Smooth muscle cell (in vitro differentiated cells): ENCODE results near the gene THADA. TPM values are rescaled to one million over a fixed set of nuclear protein-coding genes. Genes with fewer than 3 reads are reported as not detected.

Experiments
- DNase-seq: peaks from one replicate; lab custom pipeline; 2025; ENCODE audit not compliant: unreplicated experiment; lab: John Stamatoyannopoulos, UW
- H2AFZ ChIP-seq: fragments of 200-600 bp; sonication (generic); 2 replicates; pipeline ENCODE4 v1.6.0; 2016; ENCODE audit warnings: antibody characterized with exemption, low read depth, mild to moderate bottlenecking
- H3F3A ChIP-seq: fragments of 200-600 bp; sonication (generic); 2 replicates; pipeline ENCODE4 v1.6.0; 2017; ENCODE audit warnings: antibody characterized with exemption, low read depth
- H3K27ac ChIP-seq: fragments of 200-600 bp; sonication (generic); 2 replicates; pipeline ENCODE4 v1.5.1; 2016; ENCODE audit warnings: low read depth, mild to moderate bottlenecking
- H3K27me3 ChIP-seq: fragments of 200-600 bp; sonication (generic); 2 replicates; pipeline ENCODE4 v1.6.1; 2016; ENCODE audit warnings: low read depth, mild to moderate bottlenecking
- H3K36me3 ChIP-seq: fragments of 200-600 bp; sonication (generic); 2 replicates; pipeline ENCODE4 v1.5.1; 2016; ENCODE audit warnings: low read depth
- H3K4me1 ChIP-seq: fragments of 200-600 bp; sonication (generic); 2 replicates; pipeline ENCODE4 v1.5.1; 2016; ENCODE audit warnings: low read depth
- H3K4me2 ChIP-seq: fragments of 200-600 bp; sonication (generic); 2 replicates; pipeline ENCODE4 v1.6.0; 2016; ENCODE audit warnings: mild to moderate bottlenecking
- H3K4me3 ChIP-seq: fragments of 200-600 bp; sonication (generic); 2 replicates; pipeline ENCODE4 v1.5.1; 2016; ENCODE audit warnings: mild to moderate bottlenecking
- H3K79me2 ChIP-seq: fragments of 200-600 bp; sonication (generic); 2 replicates; pipeline ENCODE4 v1.6.0; 2016; ENCODE audit warnings: low read depth, mild to moderate bottlenecking
- H3K9ac ChIP-seq: fragments of 200-600 bp; sonication (generic); 2 replicates; pipeline ENCODE4 v1.6.0; 2016; ENCODE audit warnings: low read depth
- H3K9me3 ChIP-seq: fragments of 200-600 bp; sonication (generic); replicated peaks from 2 replicates; pipeline ENCODE4 v1.5.1; 2016; ENCODE audit warnings: low read depth
- H4K20me1 ChIP-seq: fragments of 200-600 bp; sonication (generic); 2 replicates; pipeline ENCODE4 v1.6.0; 2016; ENCODE audit warnings: low read depth
- WGBS: methylation state at CpG from one replicate; pipeline ENCODE4 v1.1.7; 2016; ENCODE audit warnings: low lambda C conversion rate; 5-methylcytosine and 5-hydroxymethylcytosine counted together
- polyA plus RNA-seq: library from polyadenylated mRNA; unstranded; fragments of >200 nt; fragmentation: Nextera tagmentation; extraction: Ambion mirVana; gene quantifications from 2 replicates; pipeline ENCODE4 v1.2.1, GENCODE V29; 2016
- total RNA-seq: library from RNA; depleted of rRNA; stranded (reverse); fragments of >200 nt; gene quantifications from 2 replicates; pipeline ENCODE4 v1.2.3, GENCODE V29; 2014
- TF ChIP-seq, protein P1 (sequence below): fragments of 200-600 bp; sonication (generic); IDR thresholded peaks from 2 replicates; pipeline ENCODE4 v1.5.1; 2017; ENCODE audit warnings: borderline replicate concordance, mild to moderate bottlenecking, antibody characterized with exemption; ENCODE audit not compliant: insufficient read depth, poor library complexity, severe bottlenecking

The THADA gene
- total and polyA plus RNA-seq, 2 experiments from 2014 or later, result 11.3 to 20.9 TPM

DNA sequence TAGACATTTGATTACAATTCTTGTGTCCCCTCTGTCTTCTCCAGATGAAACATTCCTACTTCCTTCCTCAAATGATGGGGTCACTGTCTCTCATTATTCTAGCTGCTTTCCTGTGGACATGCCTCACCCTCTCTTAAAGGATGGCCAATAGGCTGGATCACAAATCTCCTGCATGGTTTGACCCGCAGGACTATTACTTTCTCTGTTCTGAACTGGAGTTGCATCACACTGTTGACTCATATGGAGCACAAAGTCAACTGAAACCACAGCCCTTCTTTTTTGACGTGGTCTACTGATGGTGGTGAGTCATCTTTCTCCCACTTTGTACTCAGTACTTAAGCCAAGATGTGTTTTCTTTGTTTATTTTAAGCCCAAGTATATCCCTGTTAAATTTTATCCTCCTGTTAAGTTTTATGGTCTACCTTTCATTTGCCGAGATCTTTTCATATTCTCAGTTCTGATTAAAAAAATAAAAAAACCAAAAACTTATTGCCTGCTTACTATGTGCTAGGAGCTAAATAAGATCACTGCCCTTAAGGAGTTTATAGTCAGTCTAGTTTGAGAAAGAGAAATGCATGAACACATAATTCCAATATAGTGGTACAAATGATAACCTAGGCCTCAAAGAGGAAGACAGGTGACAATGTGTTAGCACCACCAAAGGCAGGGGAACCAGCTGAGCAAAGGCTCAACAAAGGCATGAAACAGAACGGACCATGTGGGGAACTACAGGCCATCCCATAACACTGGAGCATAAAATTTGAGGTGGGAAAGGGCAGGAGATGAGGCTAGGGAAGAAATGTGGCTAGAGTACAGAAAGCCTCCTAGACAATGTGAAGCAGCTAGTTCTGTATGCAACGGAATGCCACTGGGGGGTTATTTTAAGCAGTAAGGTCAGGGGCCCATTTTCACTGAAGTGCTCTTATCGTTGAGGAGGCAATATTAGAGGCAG is 301.8 kb downstream of the THADA start:
- Histone ChIP-seq H3K4me1 (peaks cover 8% of the 10 kb centered on the region), H3K27ac (peak overlapping the region; percentile 92), H2AFZ (no peak overlapping the region), H3K79me2 (no peaks in the 10 kb centered on the region), H3F3A (peaks cover 10% of the 10 kb centered on the region), H3K4me2 (peak overlapping the region; percentile 35), H3K36me3 (no peaks in the 10 kb centered on the region), H3K4me3 (no peak overlapping the region), H3K9ac (peak overlapping the region; percentile 64), H3K27me3 (no peaks in the 10 kb centered on the region), H3K9me3 (no peaks in the 10 kb centered on the region), H4K20me1 (no peaks in the 10 kb centered on the region)
- no peak for DNase-seq
- 39% methylated on average over 6 of the region's 6 CpGs for WGBS
- TF ChIP-seq, protein P1, sequence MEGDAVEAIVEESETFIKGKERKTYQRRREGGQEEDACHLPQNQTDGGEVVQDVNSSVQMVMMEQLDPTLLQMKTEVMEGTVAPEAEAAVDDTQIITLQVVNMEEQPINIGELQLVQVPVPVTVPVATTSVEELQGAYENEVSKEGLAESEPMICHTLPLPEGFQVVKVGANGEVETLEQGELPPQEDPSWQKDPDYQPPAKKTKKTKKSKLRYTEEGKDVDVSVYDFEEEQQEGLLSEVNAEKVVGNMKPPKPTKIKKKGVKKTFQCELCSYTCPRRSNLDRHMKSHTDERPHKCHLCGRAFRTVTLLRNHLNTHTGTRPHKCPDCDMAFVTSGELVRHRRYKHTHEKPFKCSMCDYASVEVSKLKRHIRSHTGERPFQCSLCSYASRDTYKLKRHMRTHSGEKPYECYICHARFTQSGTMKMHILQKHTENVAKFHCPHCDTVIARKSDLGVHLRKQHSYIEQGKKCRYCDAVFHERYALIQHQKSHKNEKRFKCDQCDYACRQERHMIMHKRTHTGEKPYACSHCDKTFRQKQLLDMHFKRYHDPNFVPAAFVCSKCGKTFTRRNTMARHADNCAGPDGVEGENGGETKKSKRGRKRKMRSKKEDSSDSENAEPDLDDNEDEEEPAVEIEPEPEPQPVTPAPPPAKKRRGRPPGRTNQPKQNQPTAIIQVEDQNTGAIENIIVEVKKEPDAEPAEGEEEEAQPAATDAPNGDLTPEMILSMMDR, result no peak

DNA sequence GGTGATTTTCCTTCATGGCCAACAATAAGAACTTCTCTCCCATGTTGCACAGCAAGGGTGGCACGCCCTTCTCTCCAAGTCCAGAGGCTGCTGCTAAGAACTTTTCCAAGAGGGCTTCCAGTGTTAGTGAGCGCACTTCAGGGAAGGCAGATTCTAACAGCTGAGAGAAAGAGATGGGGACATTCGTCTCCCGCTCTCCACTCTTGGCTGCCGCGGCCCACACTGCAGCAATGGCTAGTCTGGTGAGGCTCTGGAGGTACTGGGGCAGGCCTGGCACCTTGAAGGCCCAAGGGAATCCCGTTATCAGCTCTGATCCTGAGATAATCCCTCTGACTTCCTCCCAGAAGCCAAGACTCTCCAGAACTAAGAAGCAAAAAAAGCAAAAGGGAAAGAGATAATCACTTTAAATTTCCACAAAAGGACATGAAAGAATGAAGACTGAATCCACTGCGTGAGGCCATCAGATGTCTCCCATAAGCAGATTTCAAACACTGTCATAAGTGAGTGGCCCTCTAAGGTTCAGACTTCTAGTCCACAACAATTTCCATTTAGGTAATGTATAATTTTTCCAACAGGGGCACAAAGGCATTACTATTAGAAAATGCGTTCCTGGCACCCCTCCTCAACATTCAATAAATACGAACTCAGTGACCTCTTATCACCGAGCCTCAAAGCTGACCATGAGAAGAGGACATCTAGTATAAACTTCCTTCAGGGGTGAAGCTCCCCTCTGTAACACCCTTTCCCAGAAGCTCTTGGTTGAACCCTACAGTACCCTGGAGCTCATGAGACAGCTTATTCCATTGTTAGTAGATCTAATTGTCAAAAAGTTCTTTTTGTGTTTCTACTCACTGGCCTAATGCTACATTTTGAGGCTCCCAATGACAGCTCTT is 302.7 kb downstream of the THADA start:
- Histone ChIP-seq H3K4me3 (no peak overlapping the region), H2AFZ (no peak overlapping the region), H3K27ac (peak overlapping the region; percentile 92), H3K4me2 (peak overlapping the region; percentile 32), H4K20me1 (no peaks in the 10 kb centered on the region), H3K27me3 (no peaks in the 10 kb centered on the region), H3F3A (peaks cover 10% of the 10 kb centered on the region), H3K9ac (peak overlapping the region; percentile 37), H3K79me2 (no peaks in the 10 kb centered on the region), H3K9me3 (no peaks in the 10 kb centered on the region), H3K4me1 (peaks cover 8% of the 10 kb centered on the region), H3K36me3 (no peaks in the 10 kb centered on the region)
- DNase-seq, result no peak
- TF ChIP-seq, protein P1, result no peak
- whole genome bisulfite sequencing, result 60% methylated on average over 11 of the region's 11 CpGs

DNA sequence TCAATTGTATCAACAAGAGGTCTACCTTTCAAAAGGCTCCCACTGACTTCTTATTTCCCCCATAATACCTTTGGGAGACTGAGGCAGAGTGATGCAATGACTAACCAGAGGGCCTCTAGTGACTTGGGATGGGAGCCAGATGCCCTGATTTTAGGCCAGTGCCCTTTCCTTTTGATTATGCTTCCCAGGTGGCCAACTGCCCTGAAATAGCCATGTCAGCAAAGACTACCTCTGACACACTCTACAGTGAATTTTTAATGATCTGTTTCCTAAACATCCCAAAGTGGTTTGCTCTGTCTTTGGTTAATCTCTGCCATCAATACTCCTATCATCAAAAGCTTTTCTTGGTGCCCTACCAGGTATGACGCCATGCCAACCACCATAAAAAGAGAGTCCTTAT is 303.5 kb downstream of the THADA start:
- no peaks in the 10 kb centered on the region for H3K27me3 ChIP-seq
- peaks cover 10% of the 10 kb centered on the region for H3F3A ChIP-seq
- TF ChIP-seq, protein P1, result no peak
- no peaks in the 10 kb centered on the region for H3K36me3 ChIP-seq
- DNase-seq, result no peak
- H3K9me3 ChIP-seq, result no peaks in the 10 kb centered on the region
- H3K4me1 ChIP-seq, result peaks cover 8% of the 10 kb centered on the region
- no peaks in the 10 kb centered on the region for H3K79me2 ChIP-seq
- H3K9ac ChIP-seq, result no peak overlapping the region
- no peak overlapping the region for H3K4me2 ChIP-seq
- no peaks in the 10 kb centered on the region for H4K20me1 ChIP-seq
- no peak overlapping the region for H3K4me3 ChIP-seq
- H3K27ac ChIP-seq, result no peak overlapping the region
- WGBS, result 81% methylated on average over 1 of the region's 1 CpG
- no peak overlapping the region for H2AFZ ChIP-seq
